Activated B cell treated with CpG ODN at 0.5 μM for 24 hours (primary cell): ENCODE data around the gene IL34. TPM values are rescaled to one million over a fixed set of nuclear protein-coding genes. Genes with fewer than 3 reads are reported as not detected.

Source experiments
- ATAC-seq: fragments of 200-7000 bp; cut with Tn5 transposase; one replicate; pipeline ENCODE4 v1.10.0; 2021; ENCODE audit warnings: low read depth, mild to moderate bottlenecking, moderate library complexity
- CTCF ChIA-PET: fragments of 350-600 bp; sonication (Branson Sonifier 250); formaldehyde crosslinking; loops from one replicate; lab custom pipeline; 2021; ENCODE audit warnings: antibody characterized with exemption; lab: Charles Lee
- POLR2A ChIA-PET: fragments of 350-600 bp; sonication (Branson Sonifier 250); formaldehyde crosslinking; loops from one replicate; lab custom pipeline; 2021; ENCODE audit warnings: antibody characterized with exemption; lab: Charles Lee
- DNase-seq: peaks from one replicate; pipeline ENCODE4 v3.0.0; 2022
- H3K27ac Mint-ChIP-seq: one replicate; pipeline ENCODE4 v1.8.0; 2020; ENCODE audit warnings: mixed read lengths
- H3K27me3 Mint-ChIP-seq: one replicate; pipeline ENCODE4 v1.8.0; 2021; ENCODE audit warnings: mixed read lengths
- H3K36me3 Mint-ChIP-seq: one replicate; pipeline ENCODE4 v1.8.0; 2021; ENCODE audit warnings: low read depth, mixed read lengths
- H3K4me1 Mint-ChIP-seq: one replicate; pipeline ENCODE4 v1.8.0; 2021; ENCODE audit warnings: mixed read lengths
- H3K4me3 Mint-ChIP-seq: one replicate; pipeline ENCODE4 v1.8.0; 2020; ENCODE audit warnings: mild to moderate bottlenecking, mixed read lengths
- H3K9me3 Mint-ChIP-seq: one replicate; pipeline ENCODE4 v1.8.0; 2020; ENCODE audit warnings: mixed read lengths
- intact Hi-C: fragments of 100-400 bp; cut with micrococcal nuclease; formaldehyde crosslinking; loops from one replicate; pipeline ENCODE4 v1.15.1; 2024
- total RNA-seq: library from RNA; stranded (reverse); gene quantifications from 2 replicates; pipeline ENCODE4 v1.2.3, GENCODE V29; 2022
- TF ChIP-seq, protein P1 (sequence below): fragments of 200-600 bp; IDR thresholded peaks from one replicate; pipeline ENCODE4 v1.8.0; 2022; ENCODE audit warnings: antibody characterized with exemption, mild to moderate bottlenecking

The IL34 gene
- total RNA-seq, 1 donor from 2014 or later, result 0.71 TPM

DNA sequence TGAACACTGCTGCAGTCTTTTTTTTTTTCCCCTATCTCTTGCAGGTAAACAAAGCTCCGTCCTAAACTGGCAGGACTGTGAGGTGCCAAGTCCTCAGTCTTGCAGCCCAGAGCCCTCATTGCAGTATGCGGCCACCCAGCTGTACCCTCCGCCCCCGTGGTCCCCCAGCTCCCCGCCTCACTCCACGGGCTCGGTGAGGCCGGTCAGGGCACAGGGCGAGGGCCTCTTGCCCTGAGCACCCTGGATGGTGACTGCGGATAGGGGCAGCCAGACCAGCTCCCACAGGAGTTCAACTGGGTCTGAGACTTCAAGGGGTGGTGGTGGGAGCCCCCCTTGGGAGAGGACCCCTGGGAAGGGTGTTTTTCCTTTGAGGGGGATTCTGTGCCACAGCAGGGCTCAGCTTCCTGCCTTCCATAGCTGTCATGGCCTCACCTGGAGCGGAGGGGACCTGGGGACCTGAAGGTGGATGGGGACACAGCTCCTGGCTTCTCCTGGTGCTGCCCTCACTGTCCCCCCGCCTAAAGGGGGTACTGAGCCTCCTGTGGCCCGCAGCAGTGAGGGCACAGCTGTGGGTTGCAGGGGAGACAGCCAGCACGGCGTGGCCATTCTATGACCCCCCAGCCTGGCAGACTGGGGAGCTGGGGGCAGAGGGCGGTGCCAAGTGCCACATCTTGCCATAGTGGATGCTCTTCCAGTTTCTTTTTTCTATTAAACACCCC, 13.8 kb downstream of the IL34 start:
- H3K4me3 Mint-ChIP-seq, result no peak overlapping the region
- ATAC-seq (no peak), DNase-seq (no peak)
- ChIA-PET POLR2A (no interaction called here), CTCF (no interaction called here)
- H3K27ac Mint-ChIP-seq, result no peak overlapping the region
- intact Hi-C loops, result loop anchor here (10.0 kb wide), 1 partner anchor 495 kb away; no protein-coding TSS in a partner anchor
- no peaks in the 10 kb centered on the region for H3K36me3 Mint-ChIP-seq
- TF ChIP-seq, protein P1, sequence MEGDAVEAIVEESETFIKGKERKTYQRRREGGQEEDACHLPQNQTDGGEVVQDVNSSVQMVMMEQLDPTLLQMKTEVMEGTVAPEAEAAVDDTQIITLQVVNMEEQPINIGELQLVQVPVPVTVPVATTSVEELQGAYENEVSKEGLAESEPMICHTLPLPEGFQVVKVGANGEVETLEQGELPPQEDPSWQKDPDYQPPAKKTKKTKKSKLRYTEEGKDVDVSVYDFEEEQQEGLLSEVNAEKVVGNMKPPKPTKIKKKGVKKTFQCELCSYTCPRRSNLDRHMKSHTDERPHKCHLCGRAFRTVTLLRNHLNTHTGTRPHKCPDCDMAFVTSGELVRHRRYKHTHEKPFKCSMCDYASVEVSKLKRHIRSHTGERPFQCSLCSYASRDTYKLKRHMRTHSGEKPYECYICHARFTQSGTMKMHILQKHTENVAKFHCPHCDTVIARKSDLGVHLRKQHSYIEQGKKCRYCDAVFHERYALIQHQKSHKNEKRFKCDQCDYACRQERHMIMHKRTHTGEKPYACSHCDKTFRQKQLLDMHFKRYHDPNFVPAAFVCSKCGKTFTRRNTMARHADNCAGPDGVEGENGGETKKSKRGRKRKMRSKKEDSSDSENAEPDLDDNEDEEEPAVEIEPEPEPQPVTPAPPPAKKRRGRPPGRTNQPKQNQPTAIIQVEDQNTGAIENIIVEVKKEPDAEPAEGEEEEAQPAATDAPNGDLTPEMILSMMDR, result no peak
- H3K9me3 Mint-ChIP-seq, result no peaks in the 10 kb centered on the region
- no peaks in the 10 kb centered on the region for H3K4me1 Mint-ChIP-seq
- H3K27me3 Mint-ChIP-seq, result no peaks in the 10 kb centered on the region

DNA sequence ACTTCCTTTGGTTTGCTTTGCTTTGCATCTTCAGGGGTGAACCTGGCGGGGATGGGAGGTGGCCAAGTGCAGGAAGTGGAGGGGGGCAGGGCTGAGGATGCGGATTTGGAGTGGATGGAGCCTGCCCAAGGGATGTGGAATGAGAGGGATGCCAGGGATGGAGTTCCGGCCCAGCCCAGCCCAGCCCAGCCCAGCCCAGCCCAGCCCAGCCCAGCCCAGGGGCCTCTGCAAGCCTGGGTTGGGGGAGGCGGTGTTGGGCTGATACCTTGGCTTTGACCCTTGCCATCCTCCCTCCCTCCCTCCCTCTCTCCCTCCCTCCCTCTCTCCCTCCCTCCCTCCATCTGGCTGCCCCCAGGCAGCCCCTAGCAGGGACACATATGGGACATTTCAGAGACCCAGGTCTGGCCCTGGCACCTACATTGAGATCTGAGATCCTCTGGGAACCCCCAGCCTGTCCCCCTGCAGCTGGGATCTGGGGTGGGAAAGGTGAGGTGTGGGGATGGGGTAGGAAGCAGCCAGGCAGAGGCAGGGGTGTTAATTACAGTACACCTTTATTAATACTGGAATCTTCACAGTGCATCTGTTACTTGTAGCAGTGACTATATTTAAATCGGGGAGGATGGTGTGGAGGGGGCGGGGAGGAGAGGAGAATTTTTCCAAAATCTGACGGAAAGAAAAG, 14.5 kb downstream of the IL34 start:
- Mint-ChIP-seq H3K36me3 (peaks cover 1% of the 10 kb centered on the region), H3K27me3 (no peaks in the 10 kb centered on the region), H3K27ac (no peak overlapping the region), H3K4me1 (no peaks in the 10 kb centered on the region), H3K9me3 (no peaks in the 10 kb centered on the region), H3K4me3 (no peak overlapping the region)
- TF ChIP-seq, protein P1, result no peak
- DNase-seq (no peak), ATAC-seq (no peak)
- ChIA-PET CTCF (no interaction called here), POLR2A (no interaction called here)
- intact Hi-C loops, result no loop called here

GRCh38 chr16:70661534-70661917, 15.2 kb downstream of the IL34 start:
- peaks cover 3% of the 10 kb centered on the region for H3K36me3 Mint-ChIP-seq
- H3K27ac Mint-ChIP-seq, result no peak overlapping the region
- H3K4me1 Mint-ChIP-seq, result no peaks in the 10 kb centered on the region
- no peaks in the 10 kb centered on the region for H3K27me3 Mint-ChIP-seq
- TF ChIP-seq, protein P1, result no peak
- no peak for DNase-seq
- H3K4me3 Mint-ChIP-seq, result no peak overlapping the region
- CTCF ChIA-PET, result no interaction called here
- H3K9me3 Mint-ChIP-seq, result no peaks in the 10 kb centered on the region
- POLR2A ChIA-PET, result no interaction called here
- intact Hi-C loops, result no loop called here
- no peak for ATAC-seq

DNA sequence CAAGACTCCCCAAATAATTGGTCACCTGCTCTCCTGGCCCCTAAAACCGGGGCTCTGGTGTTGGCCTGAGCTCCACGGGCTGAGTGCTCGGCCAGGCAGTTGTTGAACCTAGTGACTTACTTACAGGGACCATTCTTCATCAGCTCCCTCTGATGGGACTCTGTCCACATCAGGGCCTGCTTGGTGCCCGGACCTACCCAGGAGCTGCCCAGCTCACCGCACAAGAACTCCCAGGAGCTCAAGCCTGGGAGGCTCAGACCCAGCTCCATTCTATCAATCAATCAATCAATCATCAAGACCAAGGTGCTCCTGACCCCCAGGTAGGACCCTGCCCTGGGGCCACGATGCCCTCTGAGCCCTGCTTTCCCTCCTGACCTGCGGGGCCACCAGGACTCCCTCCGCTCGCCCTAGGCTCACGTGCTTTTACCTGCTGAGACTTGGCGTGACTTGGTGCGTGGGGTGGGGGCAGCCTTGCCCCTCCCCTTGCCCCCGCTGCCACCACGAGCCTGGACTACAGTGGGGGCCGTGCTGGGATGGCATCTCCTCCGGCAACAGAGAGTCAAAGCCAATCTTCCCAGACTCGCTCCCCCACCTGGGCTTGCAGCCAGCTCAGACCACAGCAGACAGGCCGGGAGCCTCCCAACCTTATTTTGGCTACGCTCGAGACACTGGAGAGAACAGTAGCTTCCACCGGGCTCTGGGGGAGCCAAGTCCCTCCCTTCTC, 15.7 kb downstream of the IL34 start:
- H3K27ac Mint-ChIP-seq, result no peak overlapping the region
- intact Hi-C loops, result no loop called here
- ChIA-PET CTCF (no interaction called here), POLR2A (no interaction called here)
- no peaks in the 10 kb centered on the region for H3K27me3 Mint-ChIP-seq
- no peaks in the 10 kb centered on the region for H3K4me1 Mint-ChIP-seq
- peaks cover 5% of the 10 kb centered on the region for H3K36me3 Mint-ChIP-seq
- TF ChIP-seq, protein P1, result no peak
- no peak for DNase-seq
- no peaks in the 10 kb centered on the region for H3K9me3 Mint-ChIP-seq
- no peak overlapping the region for H3K4me3 Mint-ChIP-seq
- ATAC-seq, result no peak

GRCh38 chr16:70662991-70663523, 16.7 kb downstream of the IL34 start:
- POLR2A ChIA-PET, result no interaction called here
- CTCF ChIA-PET, result no interaction called here
- Mint-ChIP-seq H3K4me3 (no peak overlapping the region), H3K9me3 (no peaks in the 10 kb centered on the region), H3K27me3 (no peaks in the 10 kb centered on the region), H3K36me3 (peaks cover 8% of the 10 kb centered on the region), H3K27ac (no peak overlapping the region), H3K4me1 (no peaks in the 10 kb centered on the region)
- intact Hi-C loops, result no loop called here
- ATAC-seq, result no peak
- TF ChIP-seq, protein P1, result no peak
- no peak for DNase-seq
